Bronchus fibroblast of lung (primary cell): ENCODE measurements around the gene GBP1. TPM values are rescaled to one million over a fixed set of nuclear protein-coding genes. Genes with fewer than 3 reads are reported as not detected.

Experiments
- total RNA-seq: library from RNA; depleted of rRNA; stranded (reverse); fragments of >200 nt; gene quantifications from 2 replicates; pipeline ENCODE4 v1.2.3, GENCODE V29; 2015

The GBP1 gene, protein sequence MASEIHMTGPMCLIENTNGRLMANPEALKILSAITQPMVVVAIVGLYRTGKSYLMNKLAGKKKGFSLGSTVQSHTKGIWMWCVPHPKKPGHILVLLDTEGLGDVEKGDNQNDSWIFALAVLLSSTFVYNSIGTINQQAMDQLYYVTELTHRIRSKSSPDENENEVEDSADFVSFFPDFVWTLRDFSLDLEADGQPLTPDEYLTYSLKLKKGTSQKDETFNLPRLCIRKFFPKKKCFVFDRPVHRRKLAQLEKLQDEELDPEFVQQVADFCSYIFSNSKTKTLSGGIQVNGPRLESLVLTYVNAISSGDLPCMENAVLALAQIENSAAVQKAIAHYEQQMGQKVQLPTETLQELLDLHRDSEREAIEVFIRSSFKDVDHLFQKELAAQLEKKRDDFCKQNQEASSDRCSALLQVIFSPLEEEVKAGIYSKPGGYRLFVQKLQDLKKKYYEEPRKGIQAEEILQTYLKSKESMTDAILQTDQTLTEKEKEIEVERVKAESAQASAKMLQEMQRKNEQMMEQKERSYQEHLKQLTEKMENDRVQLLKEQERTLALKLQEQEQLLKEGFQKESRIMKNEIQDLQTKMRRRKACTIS
- total RNA-seq: 13.6 and 14.4 TPM in 2 replicates

DNA sequence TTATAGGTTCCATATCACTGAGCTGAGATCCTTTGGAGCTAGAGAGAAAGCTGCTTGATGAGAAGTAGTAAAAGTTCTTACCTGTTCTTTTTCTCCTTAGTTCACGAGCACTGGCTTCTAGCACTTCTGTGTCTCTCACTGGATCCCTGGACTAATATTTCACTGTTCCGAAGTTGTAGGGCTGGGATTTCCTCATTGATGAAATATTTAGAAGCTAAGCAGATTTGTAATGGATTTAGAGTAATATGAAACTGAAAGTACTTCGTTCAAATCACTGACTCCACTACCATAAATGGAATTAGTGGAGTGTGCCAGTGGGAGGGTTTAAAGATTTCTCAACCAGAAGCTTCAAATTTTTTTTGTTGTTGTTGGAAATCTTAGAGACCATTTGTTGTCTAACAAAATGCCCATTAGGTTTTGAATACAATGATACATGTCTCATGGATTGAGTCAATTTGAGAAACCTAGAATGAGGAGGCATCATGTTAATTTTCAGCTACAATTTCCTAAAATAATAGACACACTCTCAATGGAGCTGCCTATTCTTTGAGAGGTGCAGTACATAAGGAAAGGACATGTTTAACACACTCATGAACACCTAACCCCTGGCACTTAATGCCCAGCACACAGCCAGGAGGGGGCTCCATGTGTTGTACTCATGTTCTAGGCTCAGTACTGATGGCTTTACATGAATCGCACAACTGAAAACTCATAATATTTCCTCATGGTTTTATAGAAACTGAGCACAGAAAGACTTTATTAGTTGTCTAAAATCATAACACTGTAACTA, at the start of gene GBP1:
Gene GBP1, minus strand, starts transcription at position 130 of the 790 bp plus-strand sequence. CDS start 1,974 bp downstream, outside the sequence.

DNA sequence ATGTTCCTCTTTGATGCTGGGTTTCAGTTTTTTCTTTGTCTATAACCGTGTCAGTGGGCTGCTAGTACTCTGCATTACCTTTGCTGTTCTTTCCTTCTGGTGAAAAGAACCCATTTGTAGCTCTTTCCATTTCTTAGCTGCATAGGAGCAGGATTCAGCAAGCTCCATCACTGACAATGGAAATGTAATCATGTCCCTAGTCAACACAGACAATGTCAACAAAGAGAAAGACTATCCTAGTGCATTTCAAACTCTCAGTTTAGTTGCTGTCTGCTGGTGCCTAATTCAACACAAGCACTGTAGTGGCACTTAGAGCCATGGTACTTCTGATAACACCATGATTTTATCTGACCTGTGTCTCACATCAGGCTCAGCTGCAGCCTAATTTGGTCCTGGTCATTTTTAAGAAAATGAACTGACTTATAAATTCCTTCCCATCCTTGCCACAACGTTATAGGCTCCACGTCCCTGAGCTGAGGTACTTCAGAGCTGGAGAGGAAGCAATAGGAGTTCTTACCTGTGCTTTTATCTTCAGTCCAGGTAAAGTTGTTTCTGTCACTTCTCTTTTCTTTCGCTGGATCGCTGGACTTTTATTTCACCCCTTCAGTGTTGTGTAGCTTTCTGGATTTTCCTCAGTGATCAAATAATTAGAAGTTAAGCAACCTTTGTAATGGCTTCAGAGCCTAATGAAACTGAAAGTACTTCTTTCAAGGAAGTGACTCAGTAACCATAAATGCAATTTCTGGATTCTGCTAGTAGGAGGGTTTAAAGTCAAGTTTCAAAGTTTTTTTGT, 42.6 kb downstream of the GBP1 start, which contains the start of gene GBP3:
Gene GBP3, minus strand, starts transcription at position 700 of the 793 bp plus-strand sequence. CDS start 2,145 bp downstream, outside the sequence.

Other genes with a start within 250 kb of the GBP1 start
- 34.0 and 36.1 TPM in 2 replicates for gene GTF2B, start 173.6 kb downstream of the GBP1 start, total RNA-seq
- 26.8 and 34.8 TPM in 2 replicates for gene KYAT3, start 72.6 kb downstream of the GBP1 start, total RNA-seq
- gene RBMXL1, start 72.6 kb downstream of the GBP1 start, total RNA-seq: 7.6 and 8.2 TPM in 2 replicates
- gene GBP3, start 42.3 kb downstream of the GBP1 start, total RNA-seq: 4.6 and 6.6 TPM in 2 replicates
- 1.9 and 2.5 TPM in 2 replicates for gene GBP2, start 60.9 kb upstream of the GBP1 start, total RNA-seq
- gene GBP7, start 110.8 kb upstream of the GBP1 start, total RNA-seq: not detected in 2 replicates
- gene GBP4, start 133.7 kb upstream of the GBP1 start, total RNA-seq: not detected in 2 replicates
- not detected in 2 replicates for gene GBP5, start 207.7 kb upstream of the GBP1 start, total RNA-seq